Fibroblast of villous mesenchyme (primary cell): ENCODE measurements around the gene GAS2L2. TPM values are rescaled to one million over a fixed set of nuclear protein-coding genes. Genes with fewer than 3 reads are reported as not detected.
A peak's percentile ranks its signal among the peaks of the same experiment; 100 is the strongest.

Source experiments
- DNase-seq: peaks from one replicate; pipeline ENCODE4 v3.0.0-alpha.2; 2010; ENCODE audit warnings: low read depth
- H3K4me3 ChIP-seq: 2 replicates; pipeline ENCODE4 v1.5.1; 2011; ENCODE audit warnings: low read depth, mild to moderate bottlenecking, low read length
- total RNA-seq: library from RNA; depleted of rRNA; stranded (reverse); fragments of >200 nt; gene quantifications from 2 replicates; pipeline ENCODE4 v1.2.3, GENCODE V29; 2012
- TF ChIP-seq, protein P1 (sequence below): IDR thresholded peaks from 2 replicates; pipeline ENCODE4 v1.5.1; 2012; ENCODE audit warnings: low read depth, mild to moderate bottlenecking, low read length; ENCODE audit not compliant: insufficient read depth

Gene GAS2L2
- total RNA-seq, 1 donor, result not detected

DNA sequence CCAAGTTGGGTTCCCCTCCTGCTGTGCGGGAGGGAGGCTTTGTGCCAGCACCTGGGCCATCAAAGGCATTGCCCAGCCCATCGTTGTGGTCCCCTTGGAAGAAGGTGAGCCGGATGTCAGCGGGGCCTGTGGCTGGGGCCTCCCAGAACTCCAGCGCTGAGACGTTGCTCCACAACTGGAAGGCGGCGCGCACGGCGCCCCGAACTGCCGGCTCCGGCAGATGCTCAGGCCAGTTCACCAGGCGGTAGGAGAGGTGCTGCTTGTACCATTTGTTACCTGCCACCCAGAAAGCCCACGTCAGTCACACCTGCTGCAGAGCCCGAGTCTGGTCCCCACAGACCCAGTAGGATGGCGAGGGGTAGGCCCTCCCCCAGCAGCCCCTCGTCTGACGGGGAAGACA, 20.1 kb upstream of the GAS2L2 start:
- DNase-seq, result no peak
- TF ChIP-seq, protein P1, sequence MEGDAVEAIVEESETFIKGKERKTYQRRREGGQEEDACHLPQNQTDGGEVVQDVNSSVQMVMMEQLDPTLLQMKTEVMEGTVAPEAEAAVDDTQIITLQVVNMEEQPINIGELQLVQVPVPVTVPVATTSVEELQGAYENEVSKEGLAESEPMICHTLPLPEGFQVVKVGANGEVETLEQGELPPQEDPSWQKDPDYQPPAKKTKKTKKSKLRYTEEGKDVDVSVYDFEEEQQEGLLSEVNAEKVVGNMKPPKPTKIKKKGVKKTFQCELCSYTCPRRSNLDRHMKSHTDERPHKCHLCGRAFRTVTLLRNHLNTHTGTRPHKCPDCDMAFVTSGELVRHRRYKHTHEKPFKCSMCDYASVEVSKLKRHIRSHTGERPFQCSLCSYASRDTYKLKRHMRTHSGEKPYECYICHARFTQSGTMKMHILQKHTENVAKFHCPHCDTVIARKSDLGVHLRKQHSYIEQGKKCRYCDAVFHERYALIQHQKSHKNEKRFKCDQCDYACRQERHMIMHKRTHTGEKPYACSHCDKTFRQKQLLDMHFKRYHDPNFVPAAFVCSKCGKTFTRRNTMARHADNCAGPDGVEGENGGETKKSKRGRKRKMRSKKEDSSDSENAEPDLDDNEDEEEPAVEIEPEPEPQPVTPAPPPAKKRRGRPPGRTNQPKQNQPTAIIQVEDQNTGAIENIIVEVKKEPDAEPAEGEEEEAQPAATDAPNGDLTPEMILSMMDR, result no peak
- no peak overlapping the region for H3K4me3 ChIP-seq

DNA sequence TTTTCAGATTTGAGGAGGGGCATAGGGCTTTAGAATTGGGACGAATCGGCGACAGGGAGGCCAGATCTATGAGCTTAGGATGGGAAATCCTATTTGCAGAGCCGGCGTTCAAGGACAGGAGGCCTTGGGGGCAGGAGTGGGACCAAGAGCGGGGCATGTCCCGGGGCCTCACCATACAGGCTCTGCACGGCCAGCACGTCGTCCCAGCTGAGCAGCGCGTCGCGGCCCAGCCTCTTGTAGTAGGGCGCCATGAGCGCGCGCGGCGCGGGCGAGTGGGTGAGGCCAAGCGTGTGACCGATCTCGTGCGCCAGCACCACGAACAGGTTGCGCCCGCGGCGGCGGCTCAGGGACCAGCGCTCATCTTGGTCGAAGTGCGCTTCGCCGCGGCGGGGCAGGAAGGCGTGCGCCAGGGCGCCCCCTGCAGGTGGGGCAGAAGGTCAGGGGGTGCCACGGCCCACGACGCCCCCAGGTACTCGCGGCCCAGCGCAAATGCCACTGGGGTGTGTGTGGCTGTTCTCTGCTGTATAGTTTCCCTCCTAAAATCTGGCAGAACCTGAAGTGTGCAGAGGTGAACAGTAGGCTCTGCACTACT, 17.0 kb upstream of the GAS2L2 start:
- TF ChIP-seq, protein P1, result peak; percentile 17
- DNase-seq, result no peak
- no peak overlapping the region for H3K4me3 ChIP-seq

DNA sequence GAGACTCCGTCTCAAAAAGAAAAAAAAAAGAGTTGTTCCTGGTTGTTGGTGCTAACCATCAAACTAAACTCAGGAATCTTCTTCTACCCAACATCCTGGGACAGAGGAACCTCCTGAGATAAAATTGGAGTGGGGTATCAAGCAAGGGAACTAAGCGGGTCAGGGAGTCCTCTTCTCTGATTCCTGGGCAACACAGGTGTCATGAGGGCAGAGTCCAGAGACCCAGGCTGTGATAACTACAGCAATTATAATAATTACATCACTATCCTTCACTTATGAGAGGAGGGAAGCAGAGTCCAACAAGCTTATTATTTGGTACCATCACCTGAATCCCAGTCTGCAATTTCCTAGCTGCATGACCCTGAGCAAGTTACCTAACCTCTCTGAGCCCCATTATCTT, 15.8 kb upstream of the GAS2L2 start:
- no peak overlapping the region for H3K4me3 ChIP-seq
- no peak for DNase-seq
- TF ChIP-seq, protein P1, result no peak

DNA sequence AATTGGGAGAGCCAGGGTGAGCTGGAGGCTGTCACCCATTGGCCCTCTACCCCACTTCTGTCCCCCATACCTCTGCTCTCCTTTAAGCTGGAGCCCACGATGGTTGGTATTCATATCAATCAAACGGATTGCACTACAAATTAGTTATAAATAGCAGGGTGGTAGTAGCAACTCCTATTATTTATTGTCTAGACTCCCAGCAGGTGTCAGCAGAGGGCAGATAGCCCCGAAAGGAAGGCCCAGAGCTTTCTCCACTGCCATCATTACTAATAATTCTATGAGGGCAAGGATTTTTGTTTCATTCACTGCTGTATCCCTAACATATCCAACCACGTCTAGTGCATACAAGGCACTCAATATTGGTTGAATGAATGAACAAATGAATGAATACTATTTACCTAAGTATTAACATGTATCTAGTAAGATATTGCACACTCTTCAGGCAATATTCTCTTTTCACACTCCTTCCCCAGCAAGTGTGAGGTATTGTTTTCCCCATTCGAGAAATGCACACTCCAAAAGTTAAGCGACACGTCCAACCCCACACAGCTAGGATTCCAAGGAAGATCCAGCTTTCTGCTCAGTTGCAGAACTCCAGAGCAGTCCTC, 14.0 kb upstream of the GAS2L2 start:
- H3K4me3 ChIP-seq, result no peak overlapping the region
- TF ChIP-seq, protein P1, result peak; percentile 67
- DNase-seq, result peak; percentile 62

DNA sequence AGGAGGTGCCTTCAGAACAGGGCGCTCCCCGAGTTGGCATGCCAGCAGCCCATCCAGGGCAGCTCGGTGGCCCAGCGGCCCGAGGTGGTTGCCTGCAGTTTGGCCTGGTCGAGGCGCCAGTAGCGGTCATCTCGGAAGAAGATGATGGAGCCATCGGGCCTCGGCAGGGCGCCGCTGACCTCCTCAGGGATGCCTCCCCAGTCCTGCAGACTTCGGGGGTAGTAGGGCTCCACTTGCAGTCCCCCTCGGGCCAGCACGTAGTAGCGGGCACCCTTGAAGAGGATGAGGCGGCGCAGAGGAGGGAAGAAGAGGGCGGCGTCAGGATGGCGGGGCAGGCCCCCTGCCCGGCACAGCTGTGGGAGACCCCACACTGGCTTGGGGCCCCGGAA, 13.4 kb upstream of the GAS2L2 start:
- no peak for DNase-seq
- no peak overlapping the region for H3K4me3 ChIP-seq
- TF ChIP-seq, protein P1, result no peak

DNA sequence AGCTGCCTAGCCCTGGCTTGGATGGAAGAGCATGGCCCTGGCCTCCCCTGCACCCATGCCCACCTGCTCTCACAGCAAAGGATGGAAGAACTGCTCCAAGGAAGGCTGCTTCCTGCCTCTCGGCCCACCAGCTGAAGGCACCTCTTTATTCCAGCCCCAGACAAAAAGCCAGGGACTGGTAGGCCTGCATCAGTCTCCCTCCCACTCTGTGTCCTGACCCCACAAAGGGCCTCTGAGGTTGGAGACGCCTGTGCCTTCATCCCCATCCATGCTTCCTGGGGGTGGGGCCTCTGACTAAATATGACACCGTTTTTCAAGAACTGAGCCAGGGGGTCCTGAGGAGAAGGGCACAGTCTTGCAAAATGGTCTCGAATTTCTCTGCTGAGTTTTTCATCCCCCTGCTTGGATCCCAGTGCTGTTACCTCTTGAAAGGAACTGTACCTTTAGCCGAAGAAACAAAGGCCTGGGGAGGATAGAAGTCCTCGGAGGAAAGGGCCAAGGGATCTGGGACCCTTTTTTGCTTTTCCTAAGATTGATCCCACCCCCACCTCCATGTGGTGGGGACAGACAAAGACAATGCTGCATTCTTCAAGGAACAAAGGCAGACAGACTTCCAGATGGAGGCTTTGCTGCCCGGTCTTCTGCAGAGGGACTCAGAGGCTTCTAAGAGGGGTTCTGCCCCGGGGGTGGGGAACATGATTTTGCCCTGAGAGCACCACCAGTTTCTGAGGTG, 12.9 kb upstream of the GAS2L2 start:
- TF ChIP-seq, protein P1, result no peak
- H3K4me3 ChIP-seq, result no peak overlapping the region
- no peak for DNase-seq
